HG03045 (cell line): Measurements from ENCODE around the gene SLBP.

ENCODE experiments used
- ATAC-seq: cut with Tn5 transposase; IDR thresholded peaks from one replicate; pipeline ENCODE4 v1.9.1; 2021; ENCODE audit warnings: mild to moderate bottlenecking, moderate library complexity; ENCODE audit not compliant: unreplicated experiment

The SLBP gene

GRCh38 chr4:1712216-1713002 lies at the start of gene SLBP:
Gene SLBP, minus strand, starts transcription at chr4:1712319. Its CDS starts 131 bp downstream, at chr4:1712188.
- peak; percentile 81 for ATAC-seq

- ATAC-seq: no peak
These were observed 49.1 kb upstream of the SLBP start for GRCh38 chr4:1761130-1761689.

GRCh38 chr4:1760521-1761071 lies 48.5 kb upstream of the SLBP start:
- ATAC-seq: no peak

- ATAC-seq: no peak
These were observed 47.7 kb upstream of the SLBP start for GRCh38 chr4:1759818-1760223.

GRCh38 chr4:1759170-1759817 lies 47.2 kb upstream of the SLBP start:
- no peak for ATAC-seq

GRCh38 chr4:1758306-1759121 lies 46.4 kb upstream of the SLBP start:
- ATAC-seq: no peak

GRCh38 chr4:1757836-1758235 lies 45.7 kb upstream of the SLBP start:
- ATAC-seq: no peak

- no peak for ATAC-seq
These were observed 45.0 kb upstream of the SLBP start for GRCh38 chr4:1756893-1757779.

GRCh38 chr4:1756079-1756478 lies 44.0 kb upstream of the SLBP start:
- no peak for ATAC-seq

GRCh38 chr4:1755297-1755696 lies 43.2 kb upstream of the SLBP start:
- ATAC-seq: no peak

GRCh38 chr4:1754336-1754735 lies 42.2 kb upstream of the SLBP start:
- ATAC-seq: no peak

- ATAC-seq: no peak
These were observed 41.7 kb upstream of the SLBP start for GRCh38 chr4:1753697-1754311.

- no peak for ATAC-seq
These were observed 41.2 kb upstream of the SLBP start for GRCh38 chr4:1753294-1753696.

- no peak for ATAC-seq
These were observed 40.3 kb upstream of the SLBP start for GRCh38 chr4:1752284-1753041.

GRCh38 chr4:1751919-1752283 lies 39.8 kb upstream of the SLBP start:
- no peak for ATAC-seq

- no peak for ATAC-seq
These were observed 39.2 kb upstream of the SLBP start for GRCh38 chr4:1751155-1751918.

- no peak for ATAC-seq
These were observed 38.4 kb upstream of the SLBP start for GRCh38 chr4:1750381-1751154.
